HTERT RPE-1 (cell line): ENCODE results near the gene THSD7B.

Experiments used
- in situ Hi-C: fragments of 300-500 bp; cut with MboI; formaldehyde crosslinking; loops from 4 replicates; pipeline ENCODE4 v1.14.3; 2020; ENCODE audit warnings: low sequenced_read_pairs

THSD7B gene

DNA sequence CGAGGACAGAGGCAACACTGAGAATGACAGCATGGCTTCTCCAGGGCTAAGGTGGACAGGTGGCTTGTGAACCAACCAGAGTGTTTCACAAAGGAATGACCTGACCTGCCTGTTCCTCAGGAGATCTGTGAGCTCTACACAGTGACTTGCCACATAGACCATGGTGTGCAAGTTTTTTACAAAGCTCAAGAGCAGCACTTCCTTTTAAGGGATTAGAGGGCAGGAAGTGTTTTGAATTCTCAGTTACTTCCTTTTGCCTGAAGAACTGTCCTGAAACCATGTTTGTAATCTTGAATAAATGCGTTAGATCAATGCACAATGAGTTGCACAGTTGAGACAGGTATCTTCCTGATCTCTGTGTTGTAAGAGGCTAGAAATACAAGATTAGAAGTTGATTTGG, 421.9 kb downstream of the THSD7B start:
- in situ Hi-C loops: no loop called here

- in situ Hi-C loops: no loop called here
These were observed 425.3 kb downstream of the THSD7B start for GRCh38 chr2:137190411-137191195.

DNA sequence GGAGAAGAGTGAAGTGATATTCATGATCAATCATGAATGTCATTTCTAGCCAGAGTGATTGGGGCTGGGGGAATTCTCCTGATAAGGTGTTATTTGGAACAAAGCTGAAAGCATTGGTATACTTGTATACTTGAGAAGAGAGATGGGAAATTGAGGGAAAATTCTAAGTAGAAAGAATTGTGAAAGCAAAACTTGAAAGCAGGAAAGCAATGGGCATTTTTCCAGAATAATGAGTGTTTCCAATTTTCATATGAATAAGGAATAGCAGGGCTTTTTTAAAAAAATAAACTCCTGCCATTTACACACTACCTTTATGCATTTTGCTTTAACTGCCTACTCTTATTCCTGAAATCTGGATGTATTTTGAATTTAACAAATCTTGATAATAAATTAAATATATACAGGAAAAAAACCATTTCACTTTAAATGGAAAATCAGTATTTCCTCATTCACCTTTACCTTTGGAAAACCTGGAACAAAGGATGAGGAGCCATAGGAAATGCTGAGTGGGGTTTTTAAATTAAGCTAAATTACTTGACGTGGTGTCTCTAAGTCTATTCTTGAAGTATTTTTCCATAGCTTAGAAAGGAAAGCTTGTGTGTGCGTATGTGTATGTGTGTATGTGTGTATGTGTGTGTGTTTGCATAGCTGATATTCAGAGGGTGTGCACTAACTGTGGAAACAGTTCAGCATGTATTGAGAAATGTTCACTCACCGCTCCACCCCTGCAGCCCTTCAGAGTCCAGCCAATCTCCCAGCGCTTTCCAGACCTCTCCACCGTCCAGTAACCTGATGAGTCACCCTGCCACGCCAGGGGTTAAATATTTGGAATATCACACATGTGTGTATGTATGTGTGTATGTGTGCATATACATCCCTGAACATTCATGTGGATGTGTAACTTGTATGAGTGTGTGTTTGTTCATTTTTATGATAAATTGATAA, 427.3 kb downstream of the THSD7B start:
- in situ Hi-C loops: no loop called here

DNA sequence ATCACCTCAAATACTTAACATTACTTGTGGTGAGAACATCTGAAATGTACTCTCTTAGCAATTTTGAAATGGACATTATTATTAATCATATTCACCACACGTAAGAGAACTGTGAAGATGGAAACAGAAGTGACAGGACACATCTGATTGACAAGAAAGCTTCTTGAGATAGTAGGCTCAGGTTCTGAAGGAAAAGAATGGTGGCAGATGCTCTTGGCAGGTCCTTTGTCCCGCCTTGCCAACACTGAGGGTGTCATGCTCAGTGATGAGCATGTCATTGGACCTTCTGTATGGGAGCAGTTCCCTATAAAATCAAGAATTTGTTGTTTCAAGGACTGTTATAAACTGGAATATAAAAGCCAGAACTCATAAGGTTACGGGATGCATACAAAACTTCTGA, 428.1 kb downstream of the THSD7B start:
- in situ Hi-C loops: no loop called here

- in situ Hi-C loops: no loop called here
These were observed 428.8 kb downstream of the THSD7B start for GRCh38 chr2:137194111-137194510.

DNA sequence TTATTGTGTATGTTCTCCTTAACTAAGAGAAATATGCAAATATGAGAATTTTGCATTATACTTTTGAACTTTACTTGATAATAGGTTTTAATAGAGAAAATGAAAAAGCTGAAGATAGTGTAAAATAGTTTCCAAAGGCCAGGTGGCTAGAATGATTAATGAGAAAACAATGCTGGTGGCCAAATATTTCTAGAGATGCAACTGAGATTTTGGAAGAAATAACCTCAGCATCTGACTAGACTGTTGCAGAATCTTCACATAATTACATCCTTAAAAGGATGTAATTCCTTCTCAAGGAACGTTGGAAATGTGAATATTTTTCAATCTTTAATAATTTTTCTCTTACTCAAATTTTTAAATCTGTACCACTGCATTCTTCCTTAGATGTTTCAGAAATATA, 434.4 kb downstream of the THSD7B start:
- in situ Hi-C loops: no loop called here

- in situ Hi-C loops: no loop called here
These were observed 437.0 kb downstream of the THSD7B start for GRCh38 chr2:137202318-137202717.

GRCh38 chr2:137205324-137205723, 440.0 kb downstream of the THSD7B start:
- in situ Hi-C loops: no loop called here

DNA sequence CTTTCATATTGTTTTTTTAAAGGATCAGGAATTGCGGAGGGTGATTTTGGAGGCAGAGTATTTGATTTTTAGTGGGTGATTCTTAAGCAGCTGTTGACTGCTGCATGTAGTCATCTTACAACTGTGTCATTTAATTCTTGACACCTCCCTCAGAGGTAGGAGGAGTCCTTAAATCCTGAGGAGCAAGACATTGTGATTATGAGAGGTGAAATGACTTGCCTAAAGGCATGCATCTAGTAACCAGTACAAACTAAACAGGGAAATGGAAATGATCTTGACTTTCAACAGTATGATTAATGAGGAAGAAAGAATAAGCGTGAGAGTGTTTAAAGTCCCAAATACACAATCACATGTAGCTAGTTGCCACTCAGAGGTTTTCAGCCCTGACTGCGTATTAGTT, 440.7 kb downstream of the THSD7B start:
- in situ Hi-C loops: no loop called here

DNA sequence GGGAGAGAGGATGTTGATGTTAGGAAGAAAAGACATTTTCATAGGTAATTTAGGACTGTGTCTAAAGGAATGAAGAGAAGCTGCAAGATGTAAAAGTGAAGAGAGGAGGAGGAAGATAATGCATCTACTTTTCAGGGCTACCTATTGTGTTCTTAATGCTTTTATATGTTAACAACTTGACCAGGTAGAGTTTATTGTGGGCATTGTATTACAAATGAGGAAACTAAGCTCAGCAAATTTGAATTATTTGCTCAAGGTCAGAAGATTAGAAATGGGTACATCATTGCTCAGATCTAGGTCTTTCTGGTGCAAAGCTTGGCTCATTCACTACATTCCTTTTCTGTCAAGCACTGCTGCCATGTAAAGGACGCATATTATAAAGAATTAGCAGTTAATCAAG, 441.7 kb downstream of the THSD7B start:
- in situ Hi-C loops: no loop called here

- in situ Hi-C loops: no loop called here
These were observed 443.1 kb downstream of the THSD7B start for GRCh38 chr2:137208431-137208891.

GRCh38 chr2:137210039-137210438, 444.7 kb downstream of the THSD7B start:
- in situ Hi-C loops: no loop called here

- in situ Hi-C loops: no loop called here
These were observed 446.4 kb downstream of the THSD7B start for GRCh38 chr2:137211761-137212160.

DNA sequence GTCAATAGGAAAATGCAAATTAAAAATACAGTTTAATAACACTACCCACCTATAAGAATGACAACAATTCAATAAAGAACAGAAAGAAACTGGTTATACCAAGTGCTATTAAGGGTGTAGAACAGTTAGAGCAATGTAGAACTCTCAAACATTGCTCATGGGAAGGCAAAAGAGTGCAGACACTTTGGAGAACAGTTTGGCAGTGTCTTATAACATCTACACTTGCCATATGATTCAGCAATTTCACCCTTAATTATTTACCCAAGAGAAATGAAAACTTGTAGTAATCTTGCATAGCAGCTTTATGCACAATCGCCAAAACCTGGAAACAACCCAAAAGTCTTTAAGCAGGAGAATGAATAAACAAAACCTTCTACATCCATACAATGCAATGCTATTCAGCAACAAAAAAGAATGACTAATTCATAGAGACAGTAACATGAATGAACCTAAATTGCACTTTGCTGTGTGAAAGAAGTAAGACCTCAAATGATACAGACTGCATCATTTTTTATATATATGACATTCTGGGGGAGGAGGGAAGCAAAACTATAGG, 455.2 kb downstream of the THSD7B start:
- in situ Hi-C loops: no loop called here

DNA sequence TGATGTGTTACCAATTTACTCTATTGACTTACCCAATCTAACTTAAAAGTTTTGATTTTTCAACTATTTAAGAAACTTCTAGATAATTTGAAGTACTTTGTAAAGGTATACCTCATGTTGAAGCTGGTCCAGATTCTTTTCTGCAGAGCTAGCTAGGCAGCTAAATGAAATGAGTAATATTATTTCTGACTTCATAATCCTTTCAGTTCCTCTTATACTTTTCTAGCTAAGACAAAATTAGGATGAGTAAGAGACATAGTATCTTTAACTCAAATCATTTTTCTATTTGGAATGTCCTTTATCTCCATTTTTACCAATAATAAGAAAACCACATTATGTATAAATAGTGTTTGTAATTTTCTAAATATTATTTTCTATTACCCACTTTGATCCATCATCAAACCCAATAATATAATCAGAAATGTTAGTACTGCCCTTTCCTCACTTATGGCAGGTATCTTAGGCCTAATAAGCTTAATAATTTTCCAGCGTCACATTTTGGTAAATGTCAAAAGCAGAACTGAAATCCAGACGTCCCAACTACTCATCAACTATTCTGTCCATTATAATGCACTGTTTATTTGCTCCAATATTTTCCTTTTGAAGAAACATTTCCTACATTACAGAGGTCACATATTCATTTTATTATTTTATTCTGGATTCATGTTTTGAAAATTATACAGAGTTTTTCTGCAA, 456.6 kb downstream of the THSD7B start:
- in situ Hi-C loops: no loop called here

DNA sequence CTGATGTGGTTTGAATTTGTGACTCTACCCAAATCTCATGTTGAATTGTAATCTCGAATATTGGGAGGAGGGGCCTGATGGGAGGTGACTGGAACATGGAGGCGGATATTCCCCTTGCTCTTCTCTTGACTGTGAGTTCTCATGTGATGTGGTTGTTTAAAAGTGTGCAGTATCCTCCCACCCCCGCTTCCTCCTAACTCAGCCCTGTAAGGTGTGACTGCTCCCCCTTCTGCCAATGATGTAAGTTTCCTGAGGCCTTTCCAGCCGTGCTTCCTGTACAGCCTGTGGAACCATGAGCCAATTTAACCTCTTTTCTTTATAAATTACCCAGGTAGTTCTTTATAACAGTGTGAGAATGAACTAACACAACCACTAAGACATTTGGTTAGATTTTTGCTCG, 458.4 kb downstream of the THSD7B start:
- in situ Hi-C loops: no loop called here

DNA sequence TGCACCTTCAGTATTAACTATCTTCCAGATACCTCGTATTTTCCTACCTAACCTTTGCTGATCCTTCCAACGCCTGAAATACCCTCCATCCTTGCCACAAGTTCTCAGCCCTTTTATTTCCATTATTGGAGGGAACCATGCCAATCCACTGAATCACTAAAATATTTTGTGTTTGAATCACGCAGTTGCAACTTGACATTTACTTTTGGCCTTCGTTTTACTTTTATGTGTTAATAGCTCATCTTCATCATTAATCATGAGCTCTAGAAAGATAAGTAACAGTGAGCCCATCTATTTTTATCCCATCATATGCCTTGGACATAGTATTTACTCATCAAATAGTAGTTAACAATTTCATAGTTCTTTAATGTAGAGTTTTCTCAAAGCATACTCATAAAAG, 463.2 kb downstream of the THSD7B start:
- in situ Hi-C loops: no loop called here

- in situ Hi-C loops: no loop called here
These were observed 464.5 kb downstream of the THSD7B start for GRCh38 chr2:137229834-137230233.

DNA sequence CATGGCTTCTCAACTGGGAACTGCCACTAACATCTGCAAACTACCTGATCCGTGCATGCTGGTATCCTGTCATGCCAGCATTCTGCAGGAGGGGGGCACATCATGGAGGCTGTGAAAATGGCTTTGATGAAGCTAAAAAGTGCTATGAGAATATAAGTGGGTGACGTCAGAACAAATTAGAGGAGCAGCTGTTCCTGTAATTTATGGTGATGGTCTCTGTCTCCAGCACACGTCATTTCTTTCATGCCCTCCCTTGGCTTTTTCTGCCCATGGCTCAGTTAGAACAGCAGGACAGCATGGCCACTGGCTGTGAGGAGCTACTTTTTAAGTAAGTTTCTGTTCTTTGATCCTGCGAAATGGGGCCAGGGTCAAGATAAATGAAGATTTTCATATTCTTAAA, 466.3 kb downstream of the THSD7B start:
- in situ Hi-C loops: no loop called here

DNA sequence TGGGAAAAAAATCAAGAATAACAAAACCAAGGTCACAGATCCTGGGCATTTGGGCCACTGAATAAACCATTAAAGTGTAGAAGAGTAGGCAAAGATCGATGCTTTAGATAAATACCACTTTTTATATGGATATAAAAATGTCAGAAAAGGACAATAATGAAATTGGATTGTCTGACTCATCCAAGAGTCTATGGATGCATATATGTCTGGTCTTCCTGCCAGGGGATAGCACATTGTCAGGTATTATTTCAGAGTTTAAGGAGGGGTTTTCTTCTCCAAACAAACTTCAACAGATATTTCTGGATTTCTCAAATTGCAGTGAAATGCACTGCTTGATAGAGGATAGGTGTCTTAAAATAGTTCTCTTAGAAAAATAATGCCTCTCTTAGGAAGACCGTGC, 466.7 kb downstream of the THSD7B start:
- in situ Hi-C loops: no loop called here

GRCh38 chr2:137233091-137233490, 467.7 kb downstream of the THSD7B start:
- in situ Hi-C loops: no loop called here
